ENCODE results near the gene PBOV1.

PBOV1 gene

DNA sequence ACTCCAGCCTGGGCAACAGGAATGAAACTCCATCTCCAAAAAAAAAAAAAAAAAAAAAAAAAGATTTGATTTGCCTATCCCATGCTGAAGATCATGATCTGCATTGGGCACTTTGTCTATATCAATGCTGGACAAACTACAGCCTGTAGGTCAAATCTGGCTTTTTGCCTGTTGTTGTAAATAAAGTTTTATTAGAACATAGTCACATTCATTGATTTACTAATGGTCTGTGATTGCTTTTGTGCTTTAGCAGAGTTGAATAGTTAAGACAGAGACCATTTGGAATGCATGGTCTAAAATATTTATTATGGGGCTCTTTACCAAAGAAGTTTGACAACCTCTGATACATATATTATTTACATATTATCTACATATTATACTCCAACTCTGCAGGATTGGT lies 14.0 kb downstream of the PBOV1 start:
- no peak for DNase-seq

DNA sequence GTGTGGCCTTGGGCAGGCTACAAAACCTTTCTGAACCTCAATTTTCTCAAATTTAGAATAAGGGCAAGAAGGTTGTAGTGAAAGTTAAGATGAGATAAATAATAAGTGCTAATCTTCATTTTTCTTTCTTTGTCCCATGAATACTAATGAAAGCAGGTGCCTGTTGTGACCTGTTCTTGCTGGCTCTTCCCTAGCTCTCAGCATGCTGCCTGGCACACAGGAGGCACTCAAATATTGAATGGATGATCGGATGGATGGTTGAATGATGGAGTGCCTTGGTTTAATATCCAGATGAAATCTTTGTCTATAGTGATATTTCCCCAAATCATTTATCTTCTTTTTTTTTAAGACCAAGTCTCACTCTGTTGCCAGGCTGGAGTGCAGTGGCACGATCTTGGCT lies 15.0 kb downstream of the PBOV1 start:
- DNase-seq: no peak

DNA sequence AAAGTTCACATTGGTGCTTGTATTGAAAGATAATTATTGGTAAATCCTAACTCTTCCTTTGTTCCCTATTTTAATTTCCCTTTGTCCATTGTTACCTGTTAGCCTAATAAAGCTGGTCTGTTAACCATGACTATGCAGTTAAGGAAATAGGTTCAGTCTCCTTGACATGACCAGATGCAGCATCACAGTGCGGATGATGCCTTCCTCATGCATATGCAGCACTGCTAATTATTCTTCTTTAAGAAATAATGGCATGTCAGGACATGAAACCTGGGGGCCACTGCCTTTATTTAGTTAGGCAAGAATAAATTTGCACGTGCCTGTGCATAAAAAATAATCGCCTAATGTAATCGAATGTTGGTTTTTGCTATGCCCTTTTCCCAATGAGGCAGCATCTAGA lies 16.5 kb downstream of the PBOV1 start:
- no peak for DNase-seq

DNA sequence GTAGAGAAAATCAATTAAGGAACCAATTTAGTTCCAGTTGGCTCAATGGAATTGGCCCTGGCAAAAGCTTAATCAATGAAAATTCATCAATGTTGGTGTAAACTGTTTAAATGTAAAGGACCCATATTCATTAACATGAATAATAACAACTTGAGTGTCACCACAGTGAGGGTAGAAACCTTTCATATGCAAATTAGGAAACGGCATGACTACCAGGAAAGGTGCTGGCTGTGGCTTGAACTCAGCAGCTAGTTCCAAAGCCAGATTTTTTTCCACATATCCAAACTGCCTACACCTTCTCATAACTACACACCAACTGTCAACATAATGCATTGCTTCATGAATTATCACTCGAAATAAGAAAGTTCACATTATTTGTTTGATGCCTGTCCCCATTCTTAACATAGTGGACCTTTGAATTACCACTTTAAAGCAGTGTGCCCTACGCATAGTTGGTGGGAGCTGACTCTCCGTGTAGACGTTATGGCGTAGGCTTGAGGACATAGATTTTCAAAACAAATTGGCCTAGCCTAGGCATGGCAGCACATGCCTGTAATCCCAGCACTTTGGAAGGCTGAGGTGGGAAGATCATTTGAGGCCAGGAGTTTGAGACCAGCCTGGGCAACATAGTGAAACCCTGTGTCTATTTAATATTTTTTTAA lies 19.7 kb downstream of the PBOV1 start:
- DNase-seq: no peak

DNA sequence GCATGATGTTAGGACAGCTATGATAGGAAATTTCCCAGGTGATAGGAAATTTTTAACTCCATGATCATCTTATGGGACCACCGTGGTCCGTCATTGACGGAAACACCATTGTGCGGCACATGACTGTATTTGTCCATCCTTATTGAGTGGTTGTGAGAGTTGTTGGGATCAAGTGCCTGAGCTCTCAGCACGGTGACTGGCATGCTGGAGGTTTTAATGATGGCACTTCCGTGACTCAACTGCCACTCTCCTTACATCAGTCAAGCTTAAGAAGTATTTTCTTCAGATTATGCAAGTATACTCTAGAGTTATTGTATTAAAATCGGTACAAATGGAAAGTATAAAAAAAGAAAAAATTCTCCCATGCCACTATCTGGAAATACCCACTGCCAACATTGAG lies 20.7 kb downstream of the PBOV1 start:
- DNase-seq: no peak

DNA sequence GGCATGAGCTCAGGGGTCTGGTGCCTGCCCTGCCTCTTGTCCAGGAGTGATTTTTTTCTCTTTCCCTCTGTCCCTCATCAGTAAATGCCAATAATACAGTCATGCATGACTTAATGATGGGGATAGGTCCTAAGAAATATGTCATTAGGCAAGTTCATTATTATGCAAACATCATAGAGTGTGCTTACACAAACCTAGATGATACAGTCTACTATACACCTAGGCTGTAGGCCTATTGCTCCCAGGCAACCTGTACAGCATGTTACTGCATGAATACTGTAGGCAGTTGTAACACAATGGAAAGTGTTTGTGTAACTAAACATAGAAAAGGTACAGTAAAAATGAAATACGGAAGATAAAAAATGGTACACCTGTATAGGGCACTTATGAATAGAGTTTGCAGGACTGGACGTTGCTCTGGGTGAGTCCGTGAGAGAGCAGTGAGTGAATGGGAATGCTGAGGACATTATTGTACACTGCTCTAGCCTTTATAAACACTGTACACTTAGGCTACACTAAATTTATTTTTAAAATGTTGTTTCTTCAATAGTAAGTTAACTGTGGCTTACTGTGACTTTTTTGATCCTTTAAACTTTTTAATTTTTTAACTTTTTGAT lies 22.1 kb downstream of the PBOV1 start:
- DNase-seq: no peak

DNA sequence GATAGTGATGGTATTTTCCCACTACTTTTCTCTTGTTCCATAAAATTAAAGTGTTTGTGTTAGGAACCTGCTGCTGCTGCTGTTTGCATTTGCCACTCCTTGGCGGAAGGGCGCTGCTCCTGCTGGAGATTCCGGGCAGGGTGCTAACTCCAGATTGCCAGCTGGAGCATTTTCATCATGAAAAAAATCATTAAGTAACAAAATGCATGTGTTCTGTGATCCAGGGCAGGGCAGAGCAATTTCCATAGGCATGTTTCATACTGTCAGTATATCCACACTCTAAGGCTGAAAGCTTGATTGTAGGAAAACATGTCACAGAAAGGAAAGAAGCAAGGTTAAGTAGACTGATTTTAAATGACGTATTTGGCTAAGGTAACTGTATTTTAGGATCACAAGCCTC lies 24.0 kb downstream of the PBOV1 start:
- DNase-seq: no peak

DNA sequence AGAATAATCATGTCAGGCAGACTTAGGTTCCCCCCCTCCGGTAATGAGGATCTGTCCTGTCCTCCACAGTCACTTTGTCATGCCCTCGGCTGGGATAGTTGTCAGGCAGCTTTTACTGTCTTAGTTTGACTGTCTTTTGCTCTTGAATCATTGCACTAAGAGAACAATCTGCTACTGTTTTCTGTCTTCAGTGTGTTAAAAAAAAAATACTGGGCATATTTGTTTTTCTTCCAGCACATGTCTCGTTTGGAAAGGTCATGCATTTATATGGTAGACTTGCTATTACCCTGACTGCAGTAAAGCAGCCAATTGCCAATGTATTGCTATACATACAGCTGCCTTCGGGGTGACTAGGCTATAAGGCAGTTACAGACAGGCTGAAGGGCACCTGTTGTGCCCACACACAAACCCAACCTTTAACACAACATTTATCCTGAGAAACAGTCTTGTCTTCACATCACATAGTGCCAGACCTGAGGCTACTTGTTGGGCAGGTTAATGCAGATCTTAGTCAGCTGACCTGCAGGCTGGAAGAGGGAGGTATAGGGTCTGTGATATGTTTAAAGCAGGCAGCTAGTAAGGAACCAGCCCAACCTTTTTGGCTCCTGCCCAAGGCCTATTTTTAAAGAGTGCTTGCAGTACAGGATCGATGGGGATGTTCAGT lies 29.9 kb downstream of the PBOV1 start:
- no peak for DNase-seq

DNA sequence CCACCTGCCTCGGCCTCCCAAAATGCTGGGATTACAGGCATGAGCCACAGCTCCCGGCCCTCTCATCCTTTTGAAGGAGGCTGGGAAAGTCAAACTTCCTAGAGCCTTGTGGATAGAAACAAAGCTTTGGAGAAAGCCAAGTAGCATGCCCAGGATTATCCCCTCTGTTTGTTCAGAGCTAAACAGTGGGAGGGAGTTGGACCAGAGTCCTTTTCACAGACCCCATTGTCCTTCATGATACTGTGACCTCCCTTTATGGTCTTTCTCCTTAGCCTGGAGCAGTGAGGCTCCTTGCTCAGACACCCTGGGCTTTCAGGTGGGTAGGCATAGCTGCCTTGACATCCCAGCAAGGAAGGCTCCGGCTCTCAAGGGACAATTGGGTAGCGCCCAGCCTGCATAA lies 31.1 kb downstream of the PBOV1 start:
- DNase-seq: no peak

DNA sequence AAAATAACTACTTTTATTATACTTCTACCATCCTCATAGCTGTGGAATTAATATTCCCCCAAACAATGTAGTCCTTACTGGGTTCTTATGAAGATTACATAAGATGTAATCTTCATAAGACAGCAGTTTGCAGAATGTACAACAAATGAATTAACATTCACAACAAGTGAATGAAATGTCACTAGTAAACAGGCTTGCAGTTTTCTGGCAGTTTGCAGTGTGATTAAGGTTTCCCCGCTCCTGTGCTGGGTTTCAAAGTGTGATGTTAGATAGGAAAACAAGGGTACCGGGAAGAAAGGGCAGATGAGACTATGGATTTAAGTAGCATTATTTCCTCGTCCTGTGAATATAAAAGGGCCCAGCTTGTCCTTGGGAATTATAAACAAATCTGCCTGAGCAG lies 34.1 kb downstream of the PBOV1 start:
- no peak for DNase-seq

DNA sequence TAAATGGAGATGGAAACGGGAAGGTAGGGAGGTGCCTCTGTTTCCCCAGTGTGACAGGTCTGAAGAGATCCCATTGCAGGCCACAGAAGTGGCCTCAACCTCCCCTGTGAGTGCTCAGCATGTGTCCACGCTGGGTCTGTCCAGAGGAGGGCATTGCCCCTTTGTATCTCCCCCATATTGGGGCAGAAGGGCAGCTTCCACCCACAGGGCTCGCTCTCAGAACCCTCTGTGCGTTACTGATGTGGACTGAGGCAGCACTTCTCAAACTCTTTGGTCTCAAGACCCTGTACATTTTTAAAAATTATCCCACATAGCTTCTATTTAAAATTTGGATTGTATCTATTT lies 34.5 kb downstream of the PBOV1 start:
- no peak for DNase-seq

DNA sequence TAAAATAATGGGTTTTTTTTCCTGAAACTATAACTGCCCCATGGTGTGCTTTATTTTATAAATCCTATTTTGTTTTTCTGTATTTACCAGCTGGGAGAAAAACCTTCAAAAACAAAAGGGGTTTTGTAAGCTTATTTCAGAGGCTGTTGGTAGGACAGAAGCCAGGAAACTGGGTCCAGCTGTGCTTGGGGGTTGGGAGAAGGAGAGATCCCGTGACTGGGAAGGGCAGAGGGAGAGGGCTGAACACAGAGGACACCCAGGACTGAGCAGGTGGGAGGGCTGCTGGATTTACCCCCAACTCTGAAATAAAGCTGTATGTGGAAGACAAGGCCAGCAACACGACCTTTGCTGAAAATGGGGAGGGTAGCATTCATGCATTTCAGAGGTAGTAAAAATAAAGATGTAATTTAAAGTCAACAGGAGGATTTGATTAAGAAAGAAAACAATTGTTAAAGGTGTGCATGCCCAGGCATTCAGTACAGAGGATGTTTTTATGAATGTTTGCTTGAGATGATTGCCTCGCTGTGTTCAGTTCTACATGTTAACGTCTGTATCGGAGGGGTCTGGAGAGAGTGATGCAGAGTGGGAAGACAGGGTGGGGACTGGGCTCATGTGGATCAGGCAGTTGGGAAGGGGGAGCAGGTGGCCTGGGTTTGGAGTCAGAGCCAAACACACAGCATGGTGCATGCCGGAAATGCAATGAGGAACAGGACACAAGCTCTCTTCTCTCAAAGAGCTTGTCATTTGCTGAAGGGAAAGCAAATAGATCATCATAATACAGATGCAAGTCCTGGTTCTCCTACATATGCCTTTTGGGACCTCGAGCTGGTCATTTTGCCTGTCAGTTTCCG lies 35.1 kb downstream of the PBOV1 start:
- no peak for DNase-seq

DNA sequence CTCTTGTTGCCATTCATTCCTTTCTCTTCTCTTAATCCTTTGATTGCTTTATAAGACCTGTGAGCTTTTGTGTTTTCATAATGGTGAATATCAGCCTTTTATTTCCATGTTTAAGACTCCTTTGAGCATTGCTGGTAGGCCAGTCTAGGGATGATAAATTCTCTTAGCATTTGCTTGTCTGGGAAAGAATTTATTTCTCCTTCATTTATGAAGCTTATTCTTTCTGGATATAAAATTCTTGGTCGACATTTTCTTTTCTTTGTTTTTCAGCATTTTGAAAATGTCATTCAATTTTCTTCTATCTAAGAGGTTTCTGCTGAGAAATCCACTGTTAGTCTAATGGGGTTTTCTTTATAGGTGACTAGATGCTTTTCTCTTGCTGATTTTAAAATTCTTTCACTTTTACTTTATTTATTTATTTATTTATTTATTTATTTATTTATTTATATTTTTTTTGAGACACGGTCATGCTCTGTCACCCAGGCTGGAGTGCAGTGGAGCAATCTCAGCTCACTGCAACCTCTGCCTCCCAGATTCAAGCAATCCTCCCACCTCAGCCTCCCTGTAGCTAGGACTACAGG lies 41.5 kb downstream of the PBOV1 start:
- DNase-seq: no peak

DNA sequence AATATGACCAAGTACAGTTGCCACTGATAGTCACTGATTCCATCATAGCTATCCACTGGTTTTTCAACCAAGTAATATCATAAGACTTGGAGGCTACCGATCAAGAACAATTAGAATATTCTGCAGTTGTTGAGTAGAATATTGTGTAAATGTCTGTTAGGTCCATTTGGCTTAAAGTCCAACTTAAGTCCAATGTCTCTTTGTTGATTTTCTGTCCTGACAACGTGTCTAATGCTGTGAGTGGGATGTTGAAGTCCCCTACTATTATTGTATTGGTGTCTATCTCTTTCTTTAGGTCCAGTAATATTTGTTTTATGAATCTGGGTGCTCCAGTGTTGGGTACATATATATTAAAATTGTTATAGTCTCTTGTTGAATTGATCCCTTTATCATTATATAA lies 42.7 kb downstream of the PBOV1 start:
- DNase-seq: no peak

All from OCI-M1 (cell line).